PC-3 (cell line): ENCODE data around the gene ZNF438. TPM values are rescaled to one million over a fixed set of nuclear protein-coding genes. Genes with fewer than 3 reads are reported as not detected.

Experiments
- ATAC-seq: fragments of 200-7000 bp; cut with Tn5 transposase; 2 replicates; pipeline ENCODE4 v1.9.1; 2020; ENCODE audit warnings: mild to moderate bottlenecking, moderate library complexity
- BruUV-seq: library from RNA; stranded (reverse); fragments of 400-500 nt; replicated peaks from 2 replicates; lab custom pipeline; 2021; lab: Mats Ljungman, UMichigan
- CTCF ChIA-PET: fragments of 300-600 bp; sonication (Branson Sonifier 250); formaldehyde crosslinking; loops from one replicate; lab custom pipeline; 2022; ENCODE audit warnings: antibody characterized with exemption; lab: Charles Lee
- POLR2A ChIA-PET: fragments of 300-600 bp; sonication (Branson Sonifier 250); formaldehyde crosslinking; loops from one replicate; lab custom pipeline; 2022; ENCODE audit warnings: antibody characterized with exemption; ENCODE audit not compliant: unreplicated experiment; lab: Charles Lee
- DNase-seq: peaks from one replicate; pipeline ENCODE4 v3.0.0-alpha.2; 2015
- H2AFZ ChIP-seq: fragments of 300-600 bp; sonication (generic); 2 replicates; pipeline ENCODE4 v1.6.0; 2016; ENCODE audit warnings: antibody characterized with exemption, low read length
- H3F3A ChIP-seq: fragments of 300-600 bp; sonication (generic); one replicate; pipeline ENCODE4 v1.6.0; 2017; ENCODE audit warnings: antibody characterized with exemption, low read length, control low read depth, mild to moderate bottlenecking; ENCODE audit not compliant: unreplicated experiment
- H3K27ac ChIP-seq: fragments of 300-600 bp; sonication (generic); 2 replicates; pipeline ENCODE4 v1.5.1; 2016; ENCODE audit warnings: mild to moderate bottlenecking, low read length
- H3K27me3 ChIP-seq: fragments of 300-600 bp; sonication (generic); 2 replicates; pipeline ENCODE4 v1.6.1; 2016; ENCODE audit warnings: low read length, mixed read lengths
- H3K36me3 ChIP-seq: fragments of 300-600 bp; sonication (generic); 2 replicates; pipeline ENCODE4 v1.6.1; 2016; ENCODE audit warnings: low read depth, mixed run types, low read length, mixed read lengths
- H3K4me1 ChIP-seq: fragments of 300-600 bp; sonication (generic); 2 replicates; pipeline ENCODE4 v1.5.1; 2016; ENCODE audit warnings: low read length; ENCODE audit not compliant: insufficient read depth
- H3K4me2 ChIP-seq: fragments of 300-600 bp; sonication (generic); 2 replicates; pipeline ENCODE4 v1.6.0; 2016; ENCODE audit warnings: low read length
- H3K4me3 ChIP-seq: fragments of 300-600 bp; sonication (generic); 2 replicates; pipeline ENCODE4 v1.5.1; 2016; ENCODE audit warnings: mild to moderate bottlenecking, low read length, mixed read lengths
- H3K79me2 ChIP-seq: fragments of 300-600 bp; sonication (generic); 2 replicates; pipeline ENCODE4 v1.6.1; 2017; ENCODE audit warnings: low read length, mixed read lengths
- H3K9ac ChIP-seq: fragments of 300-600 bp; sonication (generic); 2 replicates; pipeline ENCODE4 v1.6.0; 2016; ENCODE audit warnings: mild to moderate bottlenecking, low read length
- H3K9me2 ChIP-seq: fragments of 300-600 bp; sonication (generic); replicated peaks from 2 replicates; pipeline ENCODE4 v1.6.1; 2016; ENCODE audit warnings: mixed run types, low read length, mixed read lengths
- H3K9me3 ChIP-seq: fragments of 300-600 bp; sonication (generic); 2 replicates; pipeline ENCODE4 v1.6.1; 2016; ENCODE audit warnings: low read length, mixed read lengths
- H4K20me1 ChIP-seq: fragments of 300-600 bp; sonication (generic); 2 replicates; pipeline ENCODE4 v1.6.1; 2016; ENCODE audit warnings: low read length, mixed read lengths
- EZH2 ChIP-seq: fragments of 300-600 bp; sonication (generic); IDR thresholded peaks from one replicate; pipeline ENCODE4 v1.6.1; 2017; ENCODE audit warnings: antibody characterized with exemption, mild to moderate bottlenecking, low read length; ENCODE audit not compliant: unreplicated experiment
- EZH2phosphoT487 ChIP-seq: fragments of 300-600 bp; sonication (generic); IDR thresholded peaks from 2 replicates; pipeline ENCODE4 v1.6.1; 2018; ENCODE audit warnings: mild to moderate bottlenecking, antibody characterized with exemption, low read length, borderline replicate concordance
- intact Hi-C: fragments of 100-400 bp; cut with micrococcal nuclease; formaldehyde crosslinking; loops from 2 replicates; pipeline ENCODE4 v1.9.0; 2023
- total RNA-seq: library from RNA; depleted of rRNA; stranded (reverse); fragments of >200 nt; gene quantifications from 2 replicates; pipeline ENCODE4 v1.2.3, GENCODE V29; 2014
- TF ChIP-seq, protein P1 (sequence below): fragments of 300-600 bp; sonication (generic); conservative IDR thresholded peaks from 2 replicates; pipeline ENCODE4 v1.5.1; 2017; ENCODE audit warnings: antibody characterized with exemption, low read depth, mild to moderate bottlenecking, low read length

ZNF438 gene
- total RNA-seq, 1 experiment from 2014 or later = 0.98 TPM

DNA sequence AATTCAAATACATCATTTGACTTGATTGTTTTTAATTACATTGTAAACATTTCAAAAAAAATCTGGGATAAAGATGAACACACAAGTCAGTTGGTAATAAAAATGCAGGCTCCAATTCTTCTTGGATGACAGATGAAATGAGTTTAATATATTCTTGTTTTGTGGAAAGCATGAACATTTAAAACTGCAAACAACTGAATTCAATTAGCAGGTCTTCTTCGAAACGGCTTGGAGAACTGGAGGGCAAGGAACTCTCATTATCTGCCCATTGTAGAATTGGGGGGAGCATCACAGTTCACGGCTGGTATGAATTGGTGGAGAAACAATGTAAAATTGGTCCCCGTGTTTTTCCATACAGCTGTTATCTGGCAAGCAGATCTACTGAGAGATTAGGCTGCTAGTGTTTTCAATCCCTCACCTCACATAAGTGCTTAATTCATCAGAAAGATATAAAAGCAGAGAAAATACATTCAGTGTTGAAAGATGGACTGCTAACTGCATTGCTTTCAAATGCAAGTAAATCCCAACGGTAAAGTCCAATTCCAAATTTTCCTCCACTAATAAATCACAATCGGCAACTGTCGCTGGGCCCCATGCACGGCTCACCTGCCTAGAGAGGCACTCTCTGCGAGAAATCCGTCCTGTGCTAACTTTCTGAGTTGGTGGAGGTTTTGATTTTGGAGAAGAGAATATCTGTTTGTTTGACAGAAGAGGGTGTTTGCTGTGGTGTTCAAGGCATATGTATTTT, 199.5 kb downstream of the ZNF438 start:
- no TSS peak for BruUV-seq

GRCh38 chr10:30831426-30831825, 200.2 kb downstream of the ZNF438 start:
- ChIA-PET POLR2A (no interaction called here), CTCF (no interaction called here)
- Histone ChIP-seq H3K36me3 (no peaks in the 10 kb centered on the region), H3K27ac (no peak overlapping the region), H3K9me3 (no peaks in the 10 kb centered on the region), H3F3A (no peaks in the 10 kb centered on the region), H4K20me1 (no peaks in the 10 kb centered on the region), H3K27me3 (no peaks in the 10 kb centered on the region), H2AFZ (no peak overlapping the region), H3K4me2 (no peak overlapping the region), H3K4me3 (no peak overlapping the region), H3K79me2 (no peaks in the 10 kb centered on the region), H3K9me2 (no peaks in the 10 kb centered on the region), H3K9ac (no peak overlapping the region), H3K4me1 (no peaks in the 10 kb centered on the region)
- intact Hi-C loops = no loop called here
- ATAC-seq (no peak), DNase-seq (no peak)
- TF ChIP-seq, protein P1, sequence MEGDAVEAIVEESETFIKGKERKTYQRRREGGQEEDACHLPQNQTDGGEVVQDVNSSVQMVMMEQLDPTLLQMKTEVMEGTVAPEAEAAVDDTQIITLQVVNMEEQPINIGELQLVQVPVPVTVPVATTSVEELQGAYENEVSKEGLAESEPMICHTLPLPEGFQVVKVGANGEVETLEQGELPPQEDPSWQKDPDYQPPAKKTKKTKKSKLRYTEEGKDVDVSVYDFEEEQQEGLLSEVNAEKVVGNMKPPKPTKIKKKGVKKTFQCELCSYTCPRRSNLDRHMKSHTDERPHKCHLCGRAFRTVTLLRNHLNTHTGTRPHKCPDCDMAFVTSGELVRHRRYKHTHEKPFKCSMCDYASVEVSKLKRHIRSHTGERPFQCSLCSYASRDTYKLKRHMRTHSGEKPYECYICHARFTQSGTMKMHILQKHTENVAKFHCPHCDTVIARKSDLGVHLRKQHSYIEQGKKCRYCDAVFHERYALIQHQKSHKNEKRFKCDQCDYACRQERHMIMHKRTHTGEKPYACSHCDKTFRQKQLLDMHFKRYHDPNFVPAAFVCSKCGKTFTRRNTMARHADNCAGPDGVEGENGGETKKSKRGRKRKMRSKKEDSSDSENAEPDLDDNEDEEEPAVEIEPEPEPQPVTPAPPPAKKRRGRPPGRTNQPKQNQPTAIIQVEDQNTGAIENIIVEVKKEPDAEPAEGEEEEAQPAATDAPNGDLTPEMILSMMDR = no peak
- no peak for TF ChIP-seq EZH2
- no peak for TF ChIP-seq EZH2phosphoT487
- no TSS peak for BruUV-seq

More for the DNA sequence above, 199.5 kb downstream of the ZNF438 start:
- TF ChIP-seq EZH2phosphoT487 (no peak), EZH2 (no peak)
- TF ChIP-seq, protein P1 = no peak
- Histone ChIP-seq H3K36me3 (no peaks in the 10 kb centered on the region), H3K4me1 (no peaks in the 10 kb centered on the region), H3F3A (no peaks in the 10 kb centered on the region), H3K4me3 (no peak overlapping the region), H3K9ac (no peak overlapping the region), H2AFZ (no peak overlapping the region), H4K20me1 (no peaks in the 10 kb centered on the region), H3K9me2 (no peaks in the 10 kb centered on the region), H3K9me3 (no peaks in the 10 kb centered on the region), H3K27ac (no peak overlapping the region), H3K4me2 (no peak overlapping the region), H3K27me3 (no peaks in the 10 kb centered on the region), H3K79me2 (no peaks in the 10 kb centered on the region)
- POLR2A ChIA-PET = no interaction called here
- no peak for DNase-seq
- intact Hi-C loops = no loop called here
- CTCF ChIA-PET = no interaction called here
- ATAC-seq = no peak
